Measurements from ENCODE around the gene TMEM131L.

The TMEM131L gene

DNA sequence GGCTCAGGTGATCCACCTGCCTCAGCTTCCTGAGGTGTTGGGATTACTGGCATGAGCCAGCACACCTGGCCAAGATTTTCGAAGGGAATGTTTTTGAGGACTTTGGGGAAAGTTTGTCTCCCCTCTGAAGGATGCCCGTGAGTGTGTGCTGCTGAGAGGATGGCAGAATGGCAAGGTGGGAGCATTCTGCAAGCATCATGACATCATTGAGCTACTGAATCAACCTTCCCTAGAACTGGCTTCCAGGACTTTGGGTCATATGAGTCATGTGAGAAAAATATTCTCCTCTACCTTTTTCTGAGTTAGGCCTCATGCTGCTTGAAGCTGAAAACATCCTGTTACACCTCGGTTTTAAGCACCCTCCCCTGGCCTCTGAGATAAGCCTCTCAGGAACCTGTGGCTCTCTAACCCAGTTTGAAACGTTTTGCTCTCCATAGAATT lies 31.0 kb downstream of the TMEM131L start:
- TF ChIP-seq, protein P1, sequence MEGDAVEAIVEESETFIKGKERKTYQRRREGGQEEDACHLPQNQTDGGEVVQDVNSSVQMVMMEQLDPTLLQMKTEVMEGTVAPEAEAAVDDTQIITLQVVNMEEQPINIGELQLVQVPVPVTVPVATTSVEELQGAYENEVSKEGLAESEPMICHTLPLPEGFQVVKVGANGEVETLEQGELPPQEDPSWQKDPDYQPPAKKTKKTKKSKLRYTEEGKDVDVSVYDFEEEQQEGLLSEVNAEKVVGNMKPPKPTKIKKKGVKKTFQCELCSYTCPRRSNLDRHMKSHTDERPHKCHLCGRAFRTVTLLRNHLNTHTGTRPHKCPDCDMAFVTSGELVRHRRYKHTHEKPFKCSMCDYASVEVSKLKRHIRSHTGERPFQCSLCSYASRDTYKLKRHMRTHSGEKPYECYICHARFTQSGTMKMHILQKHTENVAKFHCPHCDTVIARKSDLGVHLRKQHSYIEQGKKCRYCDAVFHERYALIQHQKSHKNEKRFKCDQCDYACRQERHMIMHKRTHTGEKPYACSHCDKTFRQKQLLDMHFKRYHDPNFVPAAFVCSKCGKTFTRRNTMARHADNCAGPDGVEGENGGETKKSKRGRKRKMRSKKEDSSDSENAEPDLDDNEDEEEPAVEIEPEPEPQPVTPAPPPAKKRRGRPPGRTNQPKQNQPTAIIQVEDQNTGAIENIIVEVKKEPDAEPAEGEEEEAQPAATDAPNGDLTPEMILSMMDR (IDR thresholded peaks at IDR 0.05; ENCODE audit: low read depth, low read length) = no peak
- H3K4me3 ChIP-seq (ENCODE audit: low read depth, low read length) = no peak overlapping the region

DNA sequence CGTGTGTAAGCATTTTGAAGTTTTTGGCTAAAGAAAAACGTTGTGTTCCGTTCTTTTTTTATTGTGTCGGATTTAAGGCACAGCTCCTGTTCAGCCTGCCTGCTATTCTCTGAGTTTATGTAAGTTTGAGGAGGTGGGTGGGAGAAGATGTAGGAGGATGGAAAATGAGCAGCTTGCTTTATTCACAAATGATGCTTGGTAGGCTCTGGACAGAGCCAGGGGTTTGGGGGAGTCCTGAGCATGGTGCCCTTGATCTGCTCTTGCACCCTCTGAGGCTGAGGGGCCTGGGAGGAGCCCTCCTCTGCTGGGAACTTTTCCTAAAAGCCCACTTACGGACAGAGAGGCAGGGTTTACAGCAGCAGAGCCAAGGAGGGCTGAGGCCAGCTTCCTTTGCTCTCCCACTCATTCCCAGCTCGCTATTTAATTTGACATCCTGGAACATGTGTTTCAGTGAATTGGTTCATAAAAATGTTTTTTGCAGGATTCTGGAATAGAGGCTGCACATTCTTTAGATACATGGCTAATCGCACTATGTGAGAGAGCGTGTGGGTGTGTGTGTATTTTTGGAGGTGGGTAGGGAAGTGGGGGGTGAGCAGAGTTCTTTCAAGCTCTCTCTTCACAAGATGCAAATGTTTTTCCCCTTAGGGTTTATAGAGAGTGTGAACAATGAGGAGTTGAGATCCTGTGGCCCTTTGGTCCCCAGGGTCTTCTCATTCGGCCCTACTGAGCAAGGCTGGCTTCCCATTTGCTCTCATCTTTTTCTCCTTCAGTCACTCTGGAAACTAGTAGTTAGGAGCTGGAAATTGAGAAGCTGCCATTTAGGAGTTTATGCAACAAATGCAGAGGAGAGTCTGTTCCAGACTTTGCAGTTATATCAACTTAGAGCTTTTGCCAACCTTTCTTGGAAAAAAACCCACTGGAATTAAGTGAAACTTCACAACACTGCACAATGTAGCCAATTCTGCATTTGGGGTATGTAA lies 32.1 kb downstream of the TMEM131L start:
- no peak overlapping the region for H3K4me3 ChIP-seq (ENCODE audit: low read depth, low read length)
- TF ChIP-seq, protein P1 (IDR thresholded peaks at IDR 0.05; ENCODE audit: low read depth, low read length) = no peak

DNA sequence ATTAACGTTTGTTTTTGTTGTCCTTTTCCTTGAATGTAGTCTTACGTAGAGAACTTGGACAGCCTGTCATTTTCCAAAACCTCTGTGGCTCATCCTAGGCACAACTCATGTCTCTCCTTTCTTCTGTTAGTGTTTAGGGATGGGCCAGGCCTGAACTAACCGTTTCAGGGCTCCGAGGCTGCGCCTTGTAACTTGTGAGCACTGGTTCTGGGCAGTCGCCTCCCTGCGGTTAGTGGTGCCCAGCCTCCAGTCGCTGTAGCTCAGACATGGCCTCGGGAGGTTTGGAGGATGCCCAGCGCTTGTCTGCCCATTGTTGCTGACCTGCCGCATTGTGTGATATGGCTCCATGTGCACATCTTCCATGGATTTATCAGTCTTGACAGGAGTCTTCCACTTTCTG lies 32.8 kb downstream of the TMEM131L start:
- TF ChIP-seq, protein P1 (IDR thresholded peaks at IDR 0.05; ENCODE audit: low read depth, low read length) = no peak
- H3K4me3 ChIP-seq (ENCODE audit: low read depth, low read length) = no peak overlapping the region

DNA sequence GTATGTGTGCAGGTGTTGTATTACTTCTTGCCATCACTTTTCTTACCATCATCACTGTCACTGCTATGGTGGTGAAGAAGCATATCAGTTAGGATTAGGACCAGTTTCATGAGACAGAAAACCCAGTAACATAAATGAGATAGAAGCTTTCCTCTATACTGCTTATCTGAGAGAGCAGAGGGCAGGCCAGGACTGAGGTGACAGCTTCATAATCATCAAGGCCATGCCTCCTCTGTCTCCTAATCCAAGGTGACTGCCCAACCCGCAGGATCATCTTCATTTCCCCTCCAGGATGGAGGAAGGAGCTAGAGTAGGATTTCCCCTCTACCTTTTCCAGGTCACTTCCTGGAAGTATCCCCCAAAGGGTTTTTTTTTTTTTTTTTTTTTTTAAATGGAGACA lies 35.4 kb downstream of the TMEM131L start:
- TF ChIP-seq, protein P1 (IDR thresholded peaks at IDR 0.05; ENCODE audit: low read depth, low read length) = no peak
- H3K4me3 ChIP-seq (ENCODE audit: low read depth, low read length) = no peak overlapping the region

DNA sequence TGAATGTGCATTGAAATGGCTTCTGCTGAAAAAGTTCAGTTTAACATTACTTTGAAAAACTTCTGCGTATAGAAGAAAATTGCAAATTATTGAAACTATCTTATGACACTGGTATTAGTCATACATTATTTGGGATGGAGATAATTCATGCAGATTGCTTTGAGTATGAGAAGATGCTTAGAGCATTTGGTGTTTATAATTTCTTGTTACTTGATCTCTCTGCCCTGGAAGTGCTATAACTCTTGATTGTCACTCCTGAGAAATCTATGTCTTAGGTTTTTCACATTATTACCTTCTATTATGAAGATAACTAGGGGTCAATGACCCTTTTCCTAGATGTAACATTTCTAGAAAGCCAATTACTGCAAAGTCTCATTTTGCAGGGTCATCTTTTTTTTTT lies 36.4 kb downstream of the TMEM131L start:
- no peak overlapping the region for H3K4me3 ChIP-seq (ENCODE audit: low read depth, low read length)
- TF ChIP-seq, protein P1 (IDR thresholded peaks at IDR 0.05; ENCODE audit: low read depth, low read length) = no peak

DNA sequence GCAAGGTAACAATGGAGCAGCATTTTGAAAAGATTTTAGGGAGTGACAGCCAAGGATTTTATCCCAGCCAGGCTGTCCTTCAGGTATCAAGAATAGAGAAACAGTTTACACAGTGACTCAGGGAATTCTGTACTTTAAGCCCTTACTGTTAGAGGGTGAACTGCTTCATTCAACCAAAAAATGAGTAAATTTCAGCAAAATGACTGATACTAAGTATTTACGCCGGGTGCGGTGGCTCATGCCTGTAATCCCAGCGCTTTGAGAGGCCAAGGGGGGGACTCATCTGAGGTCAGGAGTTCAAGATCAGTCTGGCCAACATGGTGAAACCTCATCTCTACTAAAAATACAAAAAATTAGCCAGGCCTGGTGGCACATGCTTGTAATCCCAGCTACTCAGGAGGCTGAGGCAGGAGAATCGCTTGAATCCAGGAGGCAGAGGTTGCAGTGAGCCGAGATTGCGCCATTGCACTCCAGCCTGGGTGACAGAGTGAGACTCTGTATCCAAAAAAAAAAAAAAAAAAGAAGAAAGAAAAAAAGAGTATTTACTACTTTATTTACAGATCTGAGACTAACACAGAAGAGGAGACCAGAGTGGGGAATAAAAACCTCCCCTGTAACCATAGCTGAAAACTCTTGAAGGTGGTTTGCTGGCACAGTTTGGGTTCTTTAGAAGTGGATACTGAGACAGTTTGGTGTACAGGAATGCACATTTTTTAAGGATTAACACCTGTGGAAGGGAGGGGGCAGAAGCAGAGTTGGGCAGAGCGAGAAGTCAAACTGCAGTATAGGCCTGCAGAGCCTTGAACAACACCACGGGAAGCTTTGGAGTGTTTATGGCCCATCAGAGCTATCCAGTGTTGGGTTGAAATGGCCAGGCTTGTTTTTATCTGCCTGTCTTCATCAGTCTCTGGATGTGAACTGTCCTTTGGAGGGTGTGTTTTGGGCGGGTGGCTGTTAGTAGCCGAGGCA lies 40.5 kb downstream of the TMEM131L start:
- H3K4me3 ChIP-seq (ENCODE audit: low read depth, low read length) = no peak overlapping the region
- TF ChIP-seq, protein P1 (IDR thresholded peaks at IDR 0.05; ENCODE audit: low read depth, low read length) = no peak
